Kidney tubule cell (primary cell): Measurements from ENCODE around the gene RNF182.
A peak's percentile ranks its signal among the peaks of the same experiment; 100 is the strongest.

Experiments used
- DNase-seq: peaks from one replicate; pipeline ENCODE4 v3.0.0-alpha.2; 2018; ENCODE audit warnings: low spot score

Gene RNF182

GRCh38 chr6:13917141-13917540, 7.6 kb upstream of the RNF182 start:
- no peak for DNase-seq

GRCh38 chr6:13918686-13919250, 6.0 kb upstream of the RNF182 start:
- DNase-seq: no peak

- no peak for DNase-seq
These were observed 4.9 kb upstream of the RNF182 start for GRCh38 chr6:13919861-13920260.

- DNase-seq: no peak
These were observed 4.2 kb upstream of the RNF182 start for GRCh38 chr6:13920552-13920951.

GRCh38 chr6:13922750-13923149, 2.0 kb upstream of the RNF182 start:
- DNase-seq: no peak

GRCh38 chr6:13923527-13924145, 1.1 kb upstream of the RNF182 start:
- DNase-seq: peak; percentile 80

GRCh38 chr6:13924146-13924948, 405 bp upstream of the RNF182 start:
- peak; percentile 69 for DNase-seq

GRCh38 chr6:13926378-13926777, 1.6 kb downstream of the RNF182 start:
- DNase-seq: no peak

- DNase-seq: peak; percentile 28
These were observed 2.5 kb downstream of the RNF182 start for GRCh38 chr6:13927203-13927602.

- no peak for DNase-seq
These were observed 4.4 kb downstream of the RNF182 start for GRCh38 chr6:13929196-13929595.

GRCh38 chr6:13931797-13932402, 7.1 kb downstream of the RNF182 start:
- DNase-seq: no peak

GRCh38 chr6:13932785-13933184, 8.0 kb downstream of the RNF182 start:
- DNase-seq: no peak

- no peak for DNase-seq
These were observed 10.0 kb downstream of the RNF182 start for GRCh38 chr6:13934721-13935120.

GRCh38 chr6:13935190-13935880, 10.6 kb downstream of the RNF182 start:
- peak; percentile 7 for DNase-seq

- peak; percentile 76 for DNase-seq
These were observed 11.1 kb downstream of the RNF182 start for GRCh38 chr6:13935881-13936261.

GRCh38 chr6:13941902-13942301, 17.1 kb downstream of the RNF182 start:
- DNase-seq: no peak

- DNase-seq: no peak
These were observed 19.2 kb downstream of the RNF182 start for GRCh38 chr6:13943943-13944342.

- no peak for DNase-seq
These were observed 21.8 kb downstream of the RNF182 start for GRCh38 chr6:13946506-13946905.

GRCh38 chr6:13947611-13948178, 22.9 kb downstream of the RNF182 start:
- DNase-seq: no peak

- no peak for DNase-seq
These were observed 27.3 kb downstream of the RNF182 start for GRCh38 chr6:13952101-13952500.

- peak; percentile 97 for DNase-seq
These were observed 28.4 kb downstream of the RNF182 start for GRCh38 chr6:13953061-13953705.
